ENCODE measurements around the gene FGF1. TPM values are rescaled to one million over a fixed set of nuclear protein-coding genes. Genes with fewer than 3 reads are reported as not detected.
"Not testable (repeated sequence)": the region's sequence is repeated elsewhere in the genome, so short reads cannot be mapped to it uniquely, and the experiment has no call there.

The FGF1 gene
- polyA plus RNA-seq, 1 donor, result 5.1 TPM

GRCh38 chr5:142668336-142668735 lies 17.6 kb downstream of the FGF1 start:
- DNase-seq, result no peak

DNA sequence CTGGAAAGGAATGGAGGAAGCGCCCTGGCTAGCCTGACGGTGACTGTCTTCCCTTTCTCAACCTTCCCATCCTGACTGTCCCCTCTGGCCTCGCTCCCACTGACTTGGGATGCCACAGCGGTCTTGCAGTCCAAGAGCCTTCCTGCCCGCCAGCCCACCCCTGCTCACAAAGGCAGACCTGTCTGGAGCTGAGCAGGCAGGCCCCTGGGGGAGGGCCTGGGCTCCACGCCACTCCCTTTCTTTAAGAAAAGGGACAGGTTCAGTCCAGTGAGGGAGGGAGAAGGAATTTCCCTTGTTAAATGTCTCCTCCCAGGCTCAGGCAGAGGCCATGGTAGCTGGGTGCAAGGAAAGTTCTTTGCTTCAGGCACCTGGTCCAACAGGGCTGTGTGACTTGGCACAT lies 18.1 kb downstream of the FGF1 start:
- no peak for DNase-seq

DNA sequence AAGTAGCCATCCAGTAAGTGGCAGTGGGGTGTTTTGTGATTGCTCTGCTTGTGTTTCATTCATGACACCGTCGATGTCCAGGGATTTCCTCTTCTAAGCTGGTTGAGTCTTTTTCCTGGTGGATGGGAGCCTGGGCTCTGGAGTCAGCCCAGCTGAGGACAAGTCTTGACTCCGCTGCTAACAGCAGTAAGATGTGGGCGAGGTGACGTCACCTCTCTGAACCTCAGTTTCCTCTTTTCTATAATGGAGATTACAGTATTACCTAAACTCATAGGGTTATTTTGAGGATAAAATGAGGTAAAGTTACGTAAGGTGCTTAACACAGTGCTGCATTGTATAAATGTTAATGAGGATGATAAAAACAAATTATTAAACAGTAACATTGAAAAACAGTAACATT lies 21.3 kb downstream of the FGF1 start:
- no peak for DNase-seq

DNA sequence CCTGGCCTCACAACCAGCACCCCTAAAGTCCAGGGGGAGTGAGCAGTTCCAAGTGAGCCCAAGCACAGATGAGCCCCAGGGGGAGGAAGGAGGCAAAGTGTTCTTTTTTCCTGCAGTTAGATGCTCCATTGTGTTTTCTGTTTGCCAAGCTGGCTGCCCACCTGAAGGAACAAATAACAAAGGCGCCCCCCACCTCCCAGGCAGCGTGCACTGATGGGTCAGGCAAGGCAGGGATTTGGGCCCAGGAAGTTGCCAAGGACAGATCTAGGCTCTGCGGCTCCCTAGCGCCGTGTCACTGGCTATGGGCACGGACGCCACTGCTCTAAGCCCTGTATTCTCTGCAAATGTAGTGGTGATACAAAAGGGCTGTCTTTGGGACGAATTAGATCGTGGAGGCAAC lies 21.8 kb downstream of the FGF1 start:
- no peak for DNase-seq

GRCh38 chr5:142663246-142663645 lies 22.6 kb downstream of the FGF1 start:
- no peak for DNase-seq

- no peak for DNase-seq
Measured at GRCh38 chr5:142661957-142662356, 23.9 kb downstream of the FGF1 start.

- DNase-seq, result no peak
Measured at GRCh38 chr5:142661143-142661542, 24.7 kb downstream of the FGF1 start.

GRCh38 chr5:142660731-142661130 lies 25.2 kb downstream of the FGF1 start:
- DNase-seq, result no peak

DNA sequence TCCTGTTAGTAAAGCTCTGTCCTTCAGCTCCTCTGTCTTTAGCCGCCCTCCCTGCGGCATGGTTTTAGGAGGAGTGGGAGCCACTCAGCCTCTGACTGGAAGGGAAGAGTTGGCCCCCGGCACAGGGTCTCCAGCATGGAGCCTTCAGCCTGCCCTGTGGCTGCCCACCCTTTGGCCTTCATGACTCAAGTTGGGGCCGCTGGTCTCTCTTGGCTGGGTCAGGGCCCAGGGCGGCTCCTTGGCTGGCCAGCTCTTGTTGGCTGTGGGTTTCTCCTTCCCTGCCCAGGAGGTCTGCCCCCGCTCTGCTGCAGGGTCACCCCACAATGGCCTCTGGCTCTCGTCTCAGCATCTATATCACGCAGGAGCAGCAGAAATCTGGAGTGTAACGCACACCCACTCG lies 25.7 kb downstream of the FGF1 start:
- DNase-seq, result no peak

GRCh38 chr5:142659405-142659804 lies 26.5 kb downstream of the FGF1 start:
- DNase-seq, result no peak

- DNase-seq, result no peak
Measured at GRCh38 chr5:142658278-142658677, 27.6 kb downstream of the FGF1 start.

GRCh38 chr5:142657446-142657845 lies 28.4 kb downstream of the FGF1 start:
- no peak for DNase-seq

DNA sequence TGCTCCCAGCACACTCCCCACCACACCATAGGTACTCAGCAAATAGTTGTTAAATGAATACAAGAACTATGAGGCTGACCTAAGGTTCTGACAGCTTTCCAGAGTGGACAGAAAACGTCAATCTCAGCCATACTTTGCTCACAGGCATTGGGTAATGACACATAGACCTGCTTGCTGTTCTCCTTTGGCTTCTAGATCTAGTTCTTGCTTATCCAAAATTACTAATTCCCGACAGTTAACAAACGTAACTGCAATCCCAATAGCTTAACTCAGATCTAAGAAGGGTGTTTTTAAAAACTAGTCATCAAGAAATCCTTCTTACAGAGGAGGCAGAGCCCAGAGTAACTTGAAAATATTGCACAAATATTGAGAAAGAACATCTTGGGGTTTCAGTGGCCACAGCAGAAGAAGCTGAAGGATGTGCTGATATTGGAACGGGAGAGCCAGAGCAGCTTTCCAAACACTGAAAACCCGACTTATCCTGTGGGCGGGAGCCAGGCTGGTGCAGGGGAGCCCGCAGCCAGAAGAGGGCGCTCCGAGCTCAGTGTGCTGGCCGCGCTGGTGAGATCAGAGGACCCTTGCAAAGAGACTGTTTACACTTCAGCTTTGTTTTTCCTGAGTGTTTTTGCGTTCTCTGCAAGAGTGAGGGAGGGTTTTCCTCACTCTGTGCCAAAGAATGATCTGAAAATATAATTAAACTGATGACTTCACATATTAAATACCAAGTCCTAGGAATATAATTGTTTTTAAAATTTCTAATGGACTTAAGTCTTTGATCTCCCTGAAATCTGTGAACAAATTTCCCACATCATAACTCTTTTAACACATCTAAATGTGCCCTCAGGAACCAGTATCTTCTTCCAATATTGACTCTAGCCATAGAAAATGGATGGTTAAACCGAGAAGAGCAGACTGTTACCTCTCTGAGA lies 30.3 kb downstream of the FGF1 start:
- peak; percentile 93 for DNase-seq

DNA sequence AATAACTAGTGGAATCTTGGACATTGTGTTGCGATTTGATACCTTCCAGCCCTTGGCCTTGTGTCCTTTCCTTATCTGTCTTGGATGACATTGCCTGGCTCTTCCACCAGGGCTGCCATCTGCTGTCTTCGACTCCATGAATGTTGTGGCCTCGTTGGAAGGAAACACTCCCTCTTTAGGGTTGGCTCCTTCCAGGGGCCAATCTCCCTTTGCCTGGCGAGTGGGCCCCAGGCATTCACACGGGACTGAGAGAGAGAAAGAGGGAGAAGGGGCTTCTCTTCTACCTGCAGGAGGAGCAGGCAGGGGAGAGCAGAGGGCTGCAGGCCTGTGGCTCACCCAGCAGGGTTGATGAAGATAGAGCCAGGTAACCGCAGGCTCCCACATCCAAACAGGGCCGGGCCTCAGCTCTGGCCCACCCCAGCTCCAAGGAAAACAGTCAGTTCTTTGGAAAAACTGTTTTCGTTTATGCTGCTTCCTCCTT lies 31.3 kb downstream of the FGF1 start:
- DNase-seq, result no peak

- no peak for DNase-seq
Measured at GRCh38 chr5:142653321-142653720, 32.6 kb downstream of the FGF1 start.

- no peak for DNase-seq
Measured at GRCh38 chr5:142652563-142652962, 33.3 kb downstream of the FGF1 start.

DNA sequence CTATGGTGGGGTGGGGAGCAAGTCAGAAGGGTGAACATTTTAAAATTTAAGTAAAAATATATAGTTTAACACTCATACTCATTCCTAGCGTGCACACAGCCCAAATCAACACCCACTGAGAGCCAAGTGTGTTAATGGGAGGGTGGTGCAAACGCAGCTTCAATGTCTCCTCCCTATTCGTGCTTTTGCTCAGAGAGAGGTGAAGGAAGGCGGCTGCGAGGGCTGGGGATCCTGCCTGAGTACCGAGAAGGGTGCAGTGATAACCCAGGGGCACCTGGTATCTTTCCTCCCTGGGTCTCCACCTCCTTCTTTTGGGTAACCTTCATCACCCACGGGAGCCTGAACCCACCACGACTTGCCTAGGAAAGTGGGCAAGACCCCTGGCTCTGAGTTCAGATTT lies 35.0 kb downstream of the FGF1 start:
- DNase-seq, result no peak

DNA sequence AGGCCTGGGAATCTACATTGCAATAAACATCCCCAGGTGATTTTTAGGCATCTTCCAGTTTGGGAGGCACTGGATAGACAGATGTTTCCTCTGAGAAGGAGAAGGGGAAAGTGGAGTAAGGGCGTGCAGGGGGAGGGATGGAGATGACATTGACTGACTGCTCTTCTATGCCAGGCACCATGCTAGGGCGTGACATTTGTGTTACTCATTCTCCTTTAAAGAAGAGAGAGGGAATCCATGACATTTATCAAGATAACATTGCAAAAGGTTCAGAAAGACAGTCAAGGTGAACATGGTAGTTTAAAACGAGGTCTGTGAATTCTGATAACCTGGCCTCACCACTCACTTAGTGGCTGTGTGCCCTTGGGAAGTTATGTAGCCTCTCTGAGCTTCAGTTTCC lies 35.8 kb downstream of the FGF1 start:
- DNase-seq, result no peak

- not testable (repeated sequence) for DNase-seq
Measured at GRCh38 chr5:142648108-142648507, 37.8 kb downstream of the FGF1 start.

- DNase-seq, result no peak
Measured at GRCh38 chr5:142645456-142645855, 40.4 kb downstream of the FGF1 start.

- no peak for DNase-seq
Measured at GRCh38 chr5:142644640-142645361, 41.1 kb downstream of the FGF1 start.

GRCh38 chr5:142644127-142644526 lies 41.8 kb downstream of the FGF1 start:
- no peak for DNase-seq

GRCh38 chr5:142643634-142644033 lies 42.3 kb downstream of the FGF1 start:
- no peak for DNase-seq

- DNase-seq, result no peak
Measured at GRCh38 chr5:142642427-142642826, 43.5 kb downstream of the FGF1 start.

Data from hindlimb muscle (tissue), 1 donor.